H7 (cell line): ENCODE results near the gene FOXK2. TPM values are rescaled to one million over a fixed set of nuclear protein-coding genes. Genes with fewer than 3 reads are reported as not detected.

Experiments used
- DNase-seq: peaks from one replicate; pipeline ENCODE4 v3.0.0; 2012
- H3K27me3 ChIP-seq: 2 replicates; pipeline ENCODE4 v1.6.0; 2011; ENCODE audit warnings: mild to moderate bottlenecking, low read length; ENCODE audit not compliant: control insufficient read depth, insufficient read depth
- H3K36me3 ChIP-seq: replicated peaks from 2 replicates; pipeline ENCODE4 v1.5.1; 2011; ENCODE audit warnings: low read length; ENCODE audit not compliant: control insufficient read depth, insufficient read depth
- H3K4me3 ChIP-seq: 2 replicates; pipeline ENCODE4 v1.5.1; 2011; ENCODE audit warnings: low read depth, mild to moderate bottlenecking, control low read depth, low read length, moderate library complexity; ENCODE audit not compliant: insufficient read depth
- total RNA-seq: library from RNA; depleted of rRNA; stranded (reverse); fragments of >200 nt; shearing (Covaris generic); gene quantifications from 2 replicates; pipeline ENCODE4 v1.2.3, GENCODE V29; 2014

Gene FOXK2
- total RNA-seq, 1 experiment from 2014 or later, result 54.1 TPM

GRCh38 chr17:82490512-82491195, 28.9 kb upstream of the FOXK2 start:
- peak; percentile 50 for DNase-seq
- Histone ChIP-seq H3K36me3 (peaks cover 6% of the 10 kb centered on the region), H3K27me3 (no peaks in the 10 kb centered on the region; the same call in 1 of the 2 replicates), H3K4me3 (no peak overlapping the region)

GRCh38 chr17:82491196-82491530, 28.4 kb upstream of the FOXK2 start:
- no peak for DNase-seq
- Histone ChIP-seq H3K4me3 (no peak overlapping the region), H3K36me3 (peaks cover 4% of the 10 kb centered on the region), H3K27me3 (no peaks in the 10 kb centered on the region; the same call in 1 of the 2 replicates)

- H3K27me3 ChIP-seq, result peaks cover 4% of the 10 kb centered on the region; the same call in 1 of the 2 replicates
- peaks cover 4% of the 10 kb centered on the region for H3K36me3 ChIP-seq
- peak; percentile 41 for DNase-seq
- no peak overlapping the region for H3K4me3 ChIP-seq
Measured at GRCh38 chr17:82491533-82491932, 28.0 kb upstream of the FOXK2 start.

- peak; percentile 28 for DNase-seq
- Histone ChIP-seq H3K27me3 (peaks cover 10% of the 10 kb centered on the region; the same call in 1 of the 2 replicates), H3K4me3 (no peak overlapping the region), H3K36me3 (no peaks in the 10 kb centered on the region; the same call in 1 of the 2 replicates)
Measured at GRCh38 chr17:82492643-82493225, 26.8 kb upstream of the FOXK2 start.

DNA sequence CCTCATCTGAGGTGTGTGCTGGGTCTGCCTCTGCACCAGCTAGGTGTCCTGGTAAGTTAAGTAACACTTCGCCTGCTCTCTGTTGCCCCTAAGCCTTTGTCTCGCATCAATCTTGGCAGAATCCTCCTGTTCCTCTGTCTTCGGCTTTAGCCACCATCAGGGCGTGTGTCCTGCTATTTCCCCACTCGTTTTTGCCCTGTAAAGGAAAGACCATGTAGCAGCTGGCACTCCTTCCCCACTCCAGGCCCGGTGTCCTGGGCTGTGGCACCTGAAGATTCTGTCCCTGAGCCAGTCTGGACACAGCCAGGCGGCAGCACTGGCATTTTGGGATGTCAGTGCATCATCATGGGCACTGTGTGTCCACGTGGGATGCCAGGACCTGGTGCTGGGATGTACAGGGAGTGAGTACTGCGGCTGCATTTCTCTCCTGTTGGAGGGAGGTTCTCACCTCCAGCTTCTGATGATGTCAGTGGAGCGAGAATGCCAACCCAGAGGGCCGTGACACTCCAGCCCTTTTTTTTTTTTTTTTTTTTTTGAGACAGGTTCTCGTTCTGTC, 26.2 kb upstream of the FOXK2 start:
- DNase-seq, result peak; percentile 50
- no peaks in the 10 kb centered on the region for H3K36me3 ChIP-seq
- H3K4me3 ChIP-seq, result no peak overlapping the region

GRCh38 chr17:82494236-82495055, 25.1 kb upstream of the FOXK2 start:
- Histone ChIP-seq H3K36me3 (no peaks in the 10 kb centered on the region), H3K27me3 (peaks cover 16% of the 10 kb centered on the region; the same call in 1 of the 2 replicates), H3K4me3 (peak overlapping the region; percentile 38)
- peak; percentile 92 for DNase-seq

More for the DNA sequence above, 26.2 kb upstream of the FOXK2 start:
- H3K27me3 ChIP-seq, result peaks cover 16% of the 10 kb centered on the region; the same call in 1 of the 2 replicates

- peak; percentile 74 for DNase-seq
- Histone ChIP-seq H3K36me3 (no peaks in the 10 kb centered on the region), H3K4me3 (no peak overlapping the region; the same call in 1 of the 2 replicates), H3K27me3 (peaks cover 16% of the 10 kb centered on the region; the same call in 1 of the 2 replicates)
Measured at GRCh38 chr17:82495844-82496528, 23.5 kb upstream of the FOXK2 start.

GRCh38 chr17:82496529-82497434, 22.8 kb upstream of the FOXK2 start:
- H3K36me3 ChIP-seq, result no peaks in the 10 kb centered on the region
- peak; percentile 94 for DNase-seq

GRCh38 chr17:82497483-82498405, 21.8 kb upstream of the FOXK2 start:
- no peaks in the 10 kb centered on the region for H3K36me3 ChIP-seq
- H3K27me3 ChIP-seq, result peaks cover 16% of the 10 kb centered on the region; the same call in 1 of the 2 replicates
- peak overlapping the region; percentile 52 for H3K4me3 ChIP-seq
- DNase-seq, result peak; percentile 85

More at GRCh38 chr17:82496529-82497434, 22.8 kb upstream of the FOXK2 start:
- Histone ChIP-seq H3K4me3 (peak overlapping the region; percentile 71), H3K27me3 (peaks cover 16% of the 10 kb centered on the region; the same call in 1 of the 2 replicates)

DNA sequence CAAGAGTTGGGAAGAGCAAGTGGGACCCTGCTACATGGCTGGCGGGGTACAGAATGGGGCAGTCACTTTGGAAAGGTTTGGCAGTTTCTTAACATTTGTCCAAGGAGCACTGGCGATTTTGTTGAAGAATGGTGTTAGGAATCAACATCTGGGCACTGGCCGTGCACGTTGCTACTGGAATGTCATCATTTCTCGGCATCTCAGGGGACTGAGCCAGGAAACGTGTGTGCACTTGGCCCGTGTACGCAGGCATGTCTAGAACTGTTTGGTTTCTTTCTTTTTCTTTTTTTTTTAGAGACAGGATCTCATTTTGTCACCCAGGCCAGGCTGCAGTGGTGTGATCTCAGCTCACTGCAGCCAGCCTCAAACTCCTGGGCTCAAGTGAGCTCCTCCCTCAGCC, 17.3 kb upstream of the FOXK2 start:
- Histone ChIP-seq H3K4me3 (no peak overlapping the region), H3K27me3 (peaks cover 7% of the 10 kb centered on the region; the same call in 1 of the 2 replicates), H3K36me3 (no peaks in the 10 kb centered on the region)
- no peak for DNase-seq

DNA sequence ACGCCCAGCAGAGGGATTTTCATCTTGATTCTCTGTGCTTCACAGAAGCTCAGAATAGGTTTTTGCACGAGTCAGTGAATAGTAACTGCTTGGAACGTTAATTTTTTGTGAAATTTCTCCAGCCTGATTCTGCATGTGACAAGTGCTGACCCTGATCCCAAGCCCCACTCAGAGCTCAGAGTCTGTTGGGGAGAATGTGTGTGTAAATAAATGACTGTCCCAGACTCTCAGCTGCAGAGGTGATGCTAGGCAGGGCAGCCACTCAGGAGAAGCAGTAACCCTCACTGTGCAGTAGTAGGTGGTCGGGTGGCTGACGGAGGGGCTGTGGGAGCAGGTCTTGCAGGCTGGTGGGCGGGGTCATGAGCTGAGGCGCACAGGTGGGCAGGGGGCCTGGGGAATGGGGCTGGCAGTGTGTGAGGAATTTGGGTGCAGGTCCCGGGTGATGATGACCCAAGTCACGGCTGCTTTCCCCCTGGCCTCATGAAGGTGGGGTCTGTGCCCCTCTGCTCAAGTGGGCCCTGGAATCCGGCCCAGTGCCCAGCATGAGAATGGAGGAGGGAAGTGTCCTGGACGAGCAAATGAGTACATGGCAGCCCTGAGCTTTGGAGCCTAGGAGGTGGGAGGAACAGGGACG, 16.3 kb upstream of the FOXK2 start:
- Histone ChIP-seq H3K27me3 (peaks cover under 1% of the 10 kb centered on the region; the same call in 1 of the 2 replicates), H3K4me3 (no peak overlapping the region)
- no peak for DNase-seq

DNA sequence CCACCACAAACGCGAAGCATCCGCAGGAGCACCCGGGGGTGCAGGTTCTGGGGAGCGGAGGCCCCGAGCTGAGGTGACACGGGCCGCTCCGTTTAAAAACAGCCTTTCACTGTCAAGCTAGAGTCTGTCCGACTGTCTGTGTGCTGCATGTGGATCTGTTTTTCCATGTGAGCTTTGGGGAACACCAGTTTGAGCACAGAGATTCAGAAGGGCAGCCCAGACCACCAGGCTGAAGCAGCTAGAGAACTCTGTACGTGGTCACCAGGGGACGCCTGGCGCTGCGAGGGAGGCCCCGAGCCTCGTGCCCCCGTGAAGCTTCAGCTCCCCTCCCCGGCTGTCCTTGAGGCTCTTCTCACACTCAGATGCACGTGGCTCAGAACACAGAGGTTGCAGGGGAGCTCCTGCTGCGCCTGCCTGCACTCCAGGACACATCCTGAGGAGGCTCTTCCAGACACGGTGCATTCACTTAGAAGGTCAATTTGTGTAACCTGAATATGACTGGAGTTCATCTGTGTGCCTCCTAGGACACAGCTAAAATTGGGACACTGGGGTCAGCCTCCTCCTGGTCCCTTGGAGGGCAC, 15.7 kb upstream of the FOXK2 start:
- no peak for DNase-seq
- Histone ChIP-seq H3K27me3 (no peaks in the 10 kb centered on the region), H3K36me3 (no peaks in the 10 kb centered on the region), H3K4me3 (no peak overlapping the region)

More for the DNA sequence above, 16.3 kb upstream of the FOXK2 start:
- no peaks in the 10 kb centered on the region for H3K36me3 ChIP-seq
